Measurements from ENCODE around the gene RABGGTA. TPM values are rescaled to one million over a fixed set of nuclear protein-coding genes. Genes with fewer than 3 reads are reported as not detected.

The RABGGTA gene
- total and polyA plus RNA-seq, 9 of the 15 experiments (the other 6 are each of a cell fraction or from before 2014, with no cell fraction given) = 4.5 to 24.2 (median 15.5) TPM

DNA sequence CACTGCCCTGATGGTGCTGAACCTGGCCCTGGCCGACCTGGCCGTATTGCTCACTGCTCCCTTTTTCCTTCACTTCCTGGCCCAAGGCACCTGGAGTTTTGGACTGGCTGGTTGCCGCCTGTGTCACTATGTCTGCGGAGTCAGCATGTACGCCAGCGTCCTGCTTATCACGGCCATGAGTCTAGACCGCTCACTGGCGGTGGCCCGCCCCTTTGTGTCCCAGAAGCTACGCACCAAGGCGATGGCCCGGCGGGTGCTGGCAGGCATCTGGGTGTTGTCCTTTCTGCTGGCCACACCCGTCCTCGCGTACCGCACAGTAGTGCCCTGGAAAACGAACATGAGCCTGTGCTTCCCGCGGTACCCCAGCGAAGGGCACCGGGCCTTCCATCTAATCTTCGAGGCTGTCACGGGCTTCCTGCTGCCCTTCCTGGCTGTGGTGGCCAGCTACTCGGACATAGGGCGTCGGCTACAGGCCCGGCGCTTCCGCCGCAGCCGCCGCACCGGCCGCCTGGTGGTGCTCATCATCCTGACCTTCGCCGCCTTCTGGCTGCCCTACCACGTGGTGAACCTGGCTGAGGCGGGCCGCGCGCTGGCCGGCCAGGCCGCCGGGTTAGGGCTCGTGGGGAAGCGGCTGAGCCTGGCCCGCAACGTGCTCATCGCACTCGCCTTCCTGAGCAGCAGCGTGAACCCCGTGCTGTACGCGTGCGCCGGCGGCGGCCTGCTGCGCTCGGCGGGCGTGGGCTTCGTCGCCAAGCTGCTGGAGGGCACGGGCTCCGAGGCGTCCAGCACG is 44.6 kb upstream of the RABGGTA start (continued):
- TF ChIP-seq, protein P1, sequence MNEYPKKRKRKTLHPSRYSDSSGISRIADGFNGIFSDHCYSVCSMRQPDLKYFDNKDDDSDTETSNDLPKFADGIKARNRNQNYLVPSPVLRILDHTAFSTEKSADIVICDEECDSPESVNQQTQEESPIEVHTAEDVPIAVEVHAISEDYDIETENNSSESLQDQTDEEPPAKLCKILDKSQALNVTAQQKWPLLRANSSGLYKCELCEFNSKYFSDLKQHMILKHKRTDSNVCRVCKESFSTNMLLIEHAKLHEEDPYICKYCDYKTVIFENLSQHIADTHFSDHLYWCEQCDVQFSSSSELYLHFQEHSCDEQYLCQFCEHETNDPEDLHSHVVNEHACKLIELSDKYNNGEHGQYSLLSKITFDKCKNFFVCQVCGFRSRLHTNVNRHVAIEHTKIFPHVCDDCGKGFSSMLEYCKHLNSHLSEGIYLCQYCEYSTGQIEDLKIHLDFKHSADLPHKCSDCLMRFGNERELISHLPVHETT (CRISPR knock-in tag; conservative IDR thresholded peaks at IDR 0.05 in 1 of 2, IDR thresholded peaks at IDR 0.05 in 1 of 2) = peak in 1 of 2 experiments; percentile 68; a peak in 1 of 4 replicates
- TF ChIP-seq PHF8 (IDR thresholded peaks at IDR 0.05; ENCODE audit: borderline replicate concordance, low read length) = peak; percentile 35; the same call in 1 of the 2 replicates
- TF ChIP-seq, protein P2, sequence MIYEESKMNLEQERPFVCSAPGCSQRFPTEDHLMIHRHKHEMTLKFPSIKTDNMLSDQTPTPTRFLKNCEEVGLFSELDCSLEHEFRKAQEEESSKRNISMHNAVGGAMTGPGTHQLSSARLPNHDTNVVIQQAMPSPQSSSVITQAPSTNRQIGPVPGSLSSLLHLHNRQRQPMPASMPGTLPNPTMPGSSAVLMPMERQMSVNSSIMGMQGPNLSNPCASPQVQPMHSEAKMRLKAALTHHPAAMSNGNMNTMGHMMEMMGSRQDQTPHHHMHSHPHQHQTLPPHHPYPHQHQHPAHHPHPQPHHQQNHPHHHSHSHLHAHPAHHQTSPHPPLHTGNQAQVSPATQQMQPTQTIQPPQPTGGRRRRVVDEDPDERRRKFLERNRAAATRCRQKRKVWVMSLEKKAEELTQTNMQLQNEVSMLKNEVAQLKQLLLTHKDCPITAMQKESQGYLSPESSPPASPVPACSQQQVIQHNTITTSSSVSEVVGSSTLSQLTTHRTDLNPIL (CRISPR knock-in tag; IDR thresholded peaks at IDR 0.05) = no peak
- TF ChIP-seq KLF6 (CRISPR knock-in tag; IDR thresholded peaks at IDR 0.05; ENCODE audit: borderline replicate concordance) = peak; percentile 18; the same call in 1 of the 2 replicates
- no peak for TF ChIP-seq CAMTA2 (CRISPR knock-in tag; conservative IDR thresholded peaks at IDR 0.05)
- peak; percentile 65; the same call in 1 of the 2 replicates for TF ChIP-seq ZNF175 (CRISPR knock-in tag; IDR thresholded peaks at IDR 0.05; ENCODE audit: low read depth)
- peak in 1 of 2 experiments; percentile 8; a peak in 1 of 4 replicates for TF ChIP-seq RAD21 (CRISPR knock-in tag; conservative IDR thresholded peaks at IDR 0.05 in 1 of 2, IDR thresholded peaks at IDR 0.05 in 1 of 2)
- TF ChIP-seq NEUROD1 (IDR thresholded peaks at IDR 0.05; ENCODE audit: borderline replicate concordance, low read depth, low read length, partially characterized antibody) = no peak
- TF ChIP-seq ZNF384 (IDR thresholded peaks at IDR 0.05; ENCODE audit: low read depth, low read length) = no peak
- TF ChIP-seq HNRNPLL (IDR thresholded peaks at IDR 0.05; ENCODE audit: low read depth, low read length, poor library complexity, severe bottlenecking) = no peak
- no peak for TF ChIP-seq HDAC2 (IDR thresholded peaks at IDR 0.05)
- TF ChIP-seq, protein P3, sequence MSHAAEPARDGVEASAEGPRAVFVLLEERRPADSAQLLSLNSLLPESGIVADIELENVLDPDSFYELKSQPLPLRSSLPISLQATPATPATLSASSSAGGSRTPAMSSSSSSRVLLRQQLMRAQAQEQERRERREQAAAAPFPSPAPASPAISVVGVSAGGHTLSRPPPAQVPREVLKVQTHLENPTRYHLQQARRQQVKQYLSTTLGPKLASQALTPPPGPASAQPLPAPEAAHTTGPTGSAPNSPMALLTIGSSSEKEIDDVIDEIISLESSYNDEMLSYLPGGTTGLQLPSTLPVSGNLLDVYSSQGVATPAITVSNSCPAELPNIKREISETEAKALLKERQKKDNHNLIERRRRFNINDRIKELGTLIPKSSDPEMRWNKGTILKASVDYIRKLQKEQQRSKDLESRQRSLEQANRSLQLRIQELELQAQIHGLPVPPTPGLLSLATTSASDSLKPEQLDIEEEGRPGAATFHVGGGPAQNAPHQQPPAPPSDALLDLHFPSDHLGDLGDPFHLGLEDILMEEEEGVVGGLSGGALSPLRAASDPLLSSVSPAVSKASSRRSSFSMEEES (CRISPR knock-in tag; IDR thresholded peaks at IDR 0.05) = no peak
- TF ChIP-seq, protein P4, sequence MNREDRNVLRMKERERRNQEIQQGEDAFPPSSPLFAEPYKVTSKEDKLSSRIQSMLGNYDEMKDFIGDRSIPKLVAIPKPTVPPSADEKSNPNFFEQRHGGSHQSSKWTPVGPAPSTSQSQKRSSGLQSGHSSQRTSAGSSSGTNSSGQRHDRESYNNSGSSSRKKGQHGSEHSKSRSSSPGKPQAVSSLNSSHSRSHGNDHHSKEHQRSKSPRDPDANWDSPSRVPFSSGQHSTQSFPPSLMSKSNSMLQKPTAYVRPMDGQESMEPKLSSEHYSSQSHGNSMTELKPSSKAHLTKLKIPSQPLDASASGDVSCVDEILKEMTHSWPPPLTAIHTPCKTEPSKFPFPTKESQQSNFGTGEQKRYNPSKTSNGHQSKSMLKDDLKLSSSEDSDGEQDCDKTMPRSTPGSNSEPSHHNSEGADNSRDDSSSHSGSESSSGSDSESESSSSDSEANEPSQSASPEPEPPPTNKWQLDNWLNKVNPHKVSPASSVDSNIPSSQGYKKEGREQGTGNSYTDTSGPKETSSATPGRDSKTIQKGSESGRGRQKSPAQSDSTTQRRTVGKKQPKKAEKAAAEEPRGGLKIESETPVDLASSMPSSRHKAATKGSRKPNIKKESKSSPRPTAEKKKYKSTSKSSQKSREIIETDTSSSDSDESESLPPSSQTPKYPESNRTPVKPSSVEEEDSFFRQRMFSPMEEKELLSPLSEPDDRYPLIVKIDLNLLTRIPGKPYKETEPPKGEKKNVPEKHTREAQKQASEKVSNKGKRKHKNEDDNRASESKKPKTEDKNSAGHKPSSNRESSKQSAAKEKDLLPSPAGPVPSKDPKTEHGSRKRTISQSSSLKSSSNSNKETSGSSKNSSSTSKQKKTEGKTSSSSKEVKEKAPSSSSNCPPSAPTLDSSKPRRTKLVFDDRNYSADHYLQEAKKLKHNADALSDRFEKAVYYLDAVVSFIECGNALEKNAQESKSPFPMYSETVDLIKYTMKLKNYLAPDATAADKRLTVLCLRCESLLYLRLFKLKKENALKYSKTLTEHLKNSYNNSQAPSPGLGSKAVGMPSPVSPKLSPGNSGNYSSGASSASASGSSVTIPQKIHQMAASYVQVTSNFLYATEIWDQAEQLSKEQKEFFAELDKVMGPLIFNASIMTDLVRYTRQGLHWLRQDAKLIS (CRISPR knock-in tag; IDR thresholded peaks at IDR 0.05) = 0 out of 2 replicates have a peak, but pooled peaks have one; percentile 59
- TF ChIP-seq, protein P5, sequence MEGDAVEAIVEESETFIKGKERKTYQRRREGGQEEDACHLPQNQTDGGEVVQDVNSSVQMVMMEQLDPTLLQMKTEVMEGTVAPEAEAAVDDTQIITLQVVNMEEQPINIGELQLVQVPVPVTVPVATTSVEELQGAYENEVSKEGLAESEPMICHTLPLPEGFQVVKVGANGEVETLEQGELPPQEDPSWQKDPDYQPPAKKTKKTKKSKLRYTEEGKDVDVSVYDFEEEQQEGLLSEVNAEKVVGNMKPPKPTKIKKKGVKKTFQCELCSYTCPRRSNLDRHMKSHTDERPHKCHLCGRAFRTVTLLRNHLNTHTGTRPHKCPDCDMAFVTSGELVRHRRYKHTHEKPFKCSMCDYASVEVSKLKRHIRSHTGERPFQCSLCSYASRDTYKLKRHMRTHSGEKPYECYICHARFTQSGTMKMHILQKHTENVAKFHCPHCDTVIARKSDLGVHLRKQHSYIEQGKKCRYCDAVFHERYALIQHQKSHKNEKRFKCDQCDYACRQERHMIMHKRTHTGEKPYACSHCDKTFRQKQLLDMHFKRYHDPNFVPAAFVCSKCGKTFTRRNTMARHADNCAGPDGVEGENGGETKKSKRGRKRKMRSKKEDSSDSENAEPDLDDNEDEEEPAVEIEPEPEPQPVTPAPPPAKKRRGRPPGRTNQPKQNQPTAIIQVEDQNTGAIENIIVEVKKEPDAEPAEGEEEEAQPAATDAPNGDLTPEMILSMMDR (IDR thresholded peaks at IDR 0.05 in 2 of 3, conservative IDR thresholded peaks at IDR 0.05 in 1 of 3; ENCODE audit: insufficient read depth in 2 of 3, low read depth in 1 of 3, low read length in 3 of 3) = peak; percentile 18 to 36 (median 19); a peak in 3 of 6 replicates

Measured in K562 (cell line).